ENCODE measurements around the gene WDR86. TPM values are rescaled to one million over a fixed set of nuclear protein-coding genes. Genes with fewer than 3 reads are reported as not detected.

Gene WDR86
- total RNA-seq, 1 experiment from 2014 or later = 7.7 TPM

DNA sequence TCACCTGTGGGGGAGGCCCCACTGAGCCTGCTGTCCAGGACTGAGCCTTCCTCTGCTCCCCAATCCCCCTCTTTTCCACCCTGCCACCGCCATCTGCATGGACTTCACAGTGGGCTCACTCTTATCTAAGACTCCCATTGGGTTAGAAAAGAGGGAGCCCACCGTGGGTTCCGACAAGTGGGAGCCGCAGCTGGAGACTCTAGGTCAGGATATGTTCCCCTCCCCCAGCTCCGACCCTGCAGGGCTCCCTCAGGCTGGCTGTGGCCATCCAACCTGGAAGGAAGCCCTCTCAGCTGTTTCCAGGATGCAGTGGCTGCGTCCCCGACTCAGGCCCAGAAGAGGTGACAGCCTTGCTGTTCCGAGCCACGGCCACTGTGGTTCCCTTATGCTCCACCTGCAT is 4.8 kb downstream of the WDR86 start:
- no peaks in the 10 kb centered on the region for H3K27me3 ChIP-seq (ENCODE audit: insufficient read depth, low read depth)
- no peak overlapping the region for H3K27ac ChIP-seq
- no peaks in the 10 kb centered on the region for H4K20me1 ChIP-seq (ENCODE audit: insufficient read depth)
- peaks cover 22% of the 10 kb centered on the region for H3K4me1 ChIP-seq (replicated peaks; ENCODE audit: insufficient read depth)
- no peaks in the 10 kb centered on the region for H3K9me3 ChIP-seq (ENCODE audit: insufficient read depth, low read depth)
- no peaks in the 10 kb centered on the region for H3K36me3 ChIP-seq (ENCODE audit: low read depth)
- no peak overlapping the region for H3K4me3 ChIP-seq
- TF ChIP-seq, protein P1, sequence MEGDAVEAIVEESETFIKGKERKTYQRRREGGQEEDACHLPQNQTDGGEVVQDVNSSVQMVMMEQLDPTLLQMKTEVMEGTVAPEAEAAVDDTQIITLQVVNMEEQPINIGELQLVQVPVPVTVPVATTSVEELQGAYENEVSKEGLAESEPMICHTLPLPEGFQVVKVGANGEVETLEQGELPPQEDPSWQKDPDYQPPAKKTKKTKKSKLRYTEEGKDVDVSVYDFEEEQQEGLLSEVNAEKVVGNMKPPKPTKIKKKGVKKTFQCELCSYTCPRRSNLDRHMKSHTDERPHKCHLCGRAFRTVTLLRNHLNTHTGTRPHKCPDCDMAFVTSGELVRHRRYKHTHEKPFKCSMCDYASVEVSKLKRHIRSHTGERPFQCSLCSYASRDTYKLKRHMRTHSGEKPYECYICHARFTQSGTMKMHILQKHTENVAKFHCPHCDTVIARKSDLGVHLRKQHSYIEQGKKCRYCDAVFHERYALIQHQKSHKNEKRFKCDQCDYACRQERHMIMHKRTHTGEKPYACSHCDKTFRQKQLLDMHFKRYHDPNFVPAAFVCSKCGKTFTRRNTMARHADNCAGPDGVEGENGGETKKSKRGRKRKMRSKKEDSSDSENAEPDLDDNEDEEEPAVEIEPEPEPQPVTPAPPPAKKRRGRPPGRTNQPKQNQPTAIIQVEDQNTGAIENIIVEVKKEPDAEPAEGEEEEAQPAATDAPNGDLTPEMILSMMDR (conservative IDR thresholded peaks at IDR 0.05) = no peak
- no peak for TF ChIP-seq EZH2 (IDR thresholded peaks at IDR 0.05; ENCODE audit: low read depth)
- intact Hi-C loops (cut with micrococcal nuclease; ENCODE audit: unreplicated experiment) = no loop called here
- CTCF ChIA-PET = no interaction called here
- POLR2A ChIA-PET (ENCODE audit: unreplicated experiment) = no interaction called here
- no peaks in the 10 kb centered on the region for H3K9me2 ChIP-seq (ENCODE audit: insufficient read depth)
- 0 out of 2 replicates have a peak, but pooled peaks cover 4% of the 10 kb centered on the region for H3F3A ChIP-seq (ENCODE audit: insufficient read depth, low read depth)
- H3K4me2 ChIP-seq = no peak overlapping the region
- no peak for DNase-seq
- no peak overlapping the region for H2AFZ ChIP-seq
- BruUV-seq (replicated peaks) = no TSS peak
- H3K79me2 ChIP-seq (ENCODE audit: low read depth) = no peaks in the 10 kb centered on the region

DNA sequence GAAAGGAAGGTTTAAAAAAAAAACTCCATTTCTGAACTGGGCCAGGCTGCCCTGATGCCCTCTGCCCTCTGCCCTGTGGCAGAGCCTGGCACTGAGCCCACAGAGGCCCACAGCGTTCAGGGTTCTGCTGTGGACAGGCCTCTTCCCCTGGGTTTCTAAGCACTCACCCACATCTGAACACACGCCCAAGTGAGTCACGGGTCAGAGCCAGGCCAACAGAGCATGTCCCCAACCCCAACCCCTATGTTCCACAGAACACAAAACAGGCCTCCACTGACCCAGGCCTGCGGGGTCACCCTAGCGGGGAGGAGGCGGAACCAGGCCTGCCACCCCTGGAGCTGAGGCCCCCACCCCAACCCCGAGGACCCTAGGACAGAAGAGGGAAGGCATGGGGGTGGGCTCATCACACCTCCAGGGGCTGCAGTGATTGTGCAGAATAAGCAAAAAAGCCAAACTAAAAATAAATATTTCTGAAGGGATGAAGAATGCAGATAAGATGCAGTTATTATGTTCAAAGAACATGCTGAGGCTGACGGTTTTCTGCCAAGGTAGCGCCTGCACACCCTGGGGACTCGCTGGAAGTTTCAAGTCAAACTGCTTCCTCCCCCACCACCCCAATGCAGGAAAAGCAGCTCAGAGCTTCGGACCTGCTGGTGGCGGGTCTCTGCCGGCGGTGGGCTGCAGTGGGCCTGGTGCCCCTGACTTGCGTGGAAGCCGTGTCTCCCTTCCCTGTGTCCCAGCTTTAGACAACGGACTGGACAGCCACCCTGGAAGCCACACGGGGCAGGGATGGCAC is 5.4 kb downstream of the WDR86 start:
- POLR2A ChIA-PET (ENCODE audit: unreplicated experiment) = no interaction called here
- no peaks in the 10 kb centered on the region for H3K36me3 ChIP-seq (ENCODE audit: low read depth)
- H3K4me3 ChIP-seq = no peak overlapping the region
- intact Hi-C loops (cut with micrococcal nuclease; ENCODE audit: unreplicated experiment) = loop anchor here (1.0 kb wide), 1 partner anchor 24 kb away; no protein-coding TSS in a partner anchor
- no peak overlapping the region for H2AFZ ChIP-seq
- TF ChIP-seq, protein P1 (conservative IDR thresholded peaks at IDR 0.05) = no peak
- no peak for TF ChIP-seq EZH2 (IDR thresholded peaks at IDR 0.05; ENCODE audit: low read depth)
- H3K27ac ChIP-seq = no peak overlapping the region
- H3K4me2 ChIP-seq = peak overlapping the region; percentile 44
- no peaks in the 10 kb centered on the region for H3K9me3 ChIP-seq (ENCODE audit: insufficient read depth, low read depth)
- CTCF ChIA-PET = no interaction called here
- H3K79me2 ChIP-seq (ENCODE audit: low read depth) = no peaks in the 10 kb centered on the region
- peak; percentile 59 to 81 for DNase-seq
- H3K9me2 ChIP-seq (ENCODE audit: insufficient read depth) = no peaks in the 10 kb centered on the region
- no peaks in the 10 kb centered on the region for H3K27me3 ChIP-seq (ENCODE audit: insufficient read depth, low read depth)
- peaks cover 22% of the 10 kb centered on the region for H3K4me1 ChIP-seq (replicated peaks; ENCODE audit: insufficient read depth)
- no peaks in the 10 kb centered on the region for H4K20me1 ChIP-seq (ENCODE audit: insufficient read depth)
- no TSS peak for BruUV-seq (replicated peaks)
- H3F3A ChIP-seq (ENCODE audit: insufficient read depth, low read depth) = 0 out of 2 replicates have a peak, but pooled peaks cover 4% of the 10 kb centered on the region

DNA sequence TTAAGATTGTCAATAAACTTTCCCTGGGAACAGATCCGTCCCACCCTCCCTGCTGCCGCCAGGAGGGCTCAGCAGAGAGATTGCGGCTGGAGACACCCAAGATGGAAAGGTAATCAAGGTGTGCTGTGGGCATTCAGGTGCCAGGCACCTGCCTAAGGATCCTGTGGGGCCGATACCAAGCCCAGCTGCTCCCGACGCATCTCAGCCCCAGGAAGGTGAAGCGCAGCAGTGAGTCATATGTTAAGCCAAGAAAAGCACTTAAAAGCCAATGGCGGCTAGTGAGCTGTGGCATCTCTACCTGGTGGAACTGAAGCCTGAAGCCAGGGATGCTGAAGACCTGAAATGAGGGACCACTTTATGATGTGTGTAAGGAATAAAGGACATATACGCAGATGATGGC is 6.1 kb downstream of the WDR86 start:
- intact Hi-C loops (cut with micrococcal nuclease; ENCODE audit: unreplicated experiment) = loop anchor here (1.0 kb wide), 1 partner anchor 25 kb away; no protein-coding TSS in a partner anchor
- peak overlapping the region; percentile 44 for H3K4me2 ChIP-seq

More for the DNA sequence above, 6.1 kb downstream of the WDR86 start:
- BruUV-seq (replicated peaks) = TSS peak; percentile 20
- peak; percentile 49 to 56 for DNase-seq
- Histone ChIP-seq H3K4me3 (no peak overlapping the region), H3K9me3 (ENCODE audit: insufficient read depth, low read depth) (no peaks in the 10 kb centered on the region), H3K36me3 (ENCODE audit: low read depth) (no peaks in the 10 kb centered on the region), H3K9me2 (ENCODE audit: insufficient read depth) (no peaks in the 10 kb centered on the region), H3K27ac (no peak overlapping the region), H3K4me1 (replicated peaks; ENCODE audit: insufficient read depth) (peaks cover 22% of the 10 kb centered on the region), H4K20me1 (ENCODE audit: insufficient read depth) (no peaks in the 10 kb centered on the region), H3K27me3 (ENCODE audit: insufficient read depth, low read depth) (no peaks in the 10 kb centered on the region), H2AFZ (no peak overlapping the region), H3K79me2 (ENCODE audit: low read depth) (no peaks in the 10 kb centered on the region), H3F3A (ENCODE audit: insufficient read depth, low read depth) (0 out of 2 replicates have a peak, but pooled peaks cover 4% of the 10 kb centered on the region)
- ChIA-PET POLR2A (ENCODE audit: unreplicated experiment) (no interaction called here), CTCF (no interaction called here)
- TF ChIP-seq, protein P1 (conservative IDR thresholded peaks at IDR 0.05) = no peak
- TF ChIP-seq EZH2 (IDR thresholded peaks at IDR 0.05; ENCODE audit: low read depth) = no peak
